ENCODE results near the gene UNKL. TPM values are rescaled to one million over a fixed set of nuclear protein-coding genes. Genes with fewer than 3 reads are reported as not detected.

Gene UNKL
- total and polyA plus RNA-seq, 2 of the 8 experiments (the other 6 are each of a cell fraction or from before 2014, with no cell fraction given): 25.1 to 31.8 TPM

- TF ChIP-seq BRCA1 (IDR thresholded peaks at IDR 0.05; ENCODE audit: low read depth, low read length) (no peak), TBP (IDR thresholded peaks at IDR 0.05; ENCODE audit: low read depth, low read length) (no peak; the same call in 1 of the 2 replicates)
Measured at GRCh38 chr16:1333149-1333812, 81.2 kb downstream of the UNKL start, which contains the start of gene BAIAP3 (continued).
